Stimulated activated CD8-positive, alpha-beta memory T cell treated with anti-CD3 and anti-CD28 coated beads, Interleukin-4, amount 100 ng/mL, for 1 hour (primary cell): ENCODE measurements around the gene SIK1.
"Not testable (repeated sequence)": the region's sequence is repeated elsewhere in the genome, so short reads cannot be mapped to it uniquely, and the experiment has no call there.

Experiments used
- DNase-seq, 2 donors: peaks; one replicate each; pipeline ENCODE4 v3.0.0-alpha.2; 2020; ENCODE audit warnings: low read depth in 2 of 2, low spot score in 1 of 2

The SIK1 gene

DNA sequence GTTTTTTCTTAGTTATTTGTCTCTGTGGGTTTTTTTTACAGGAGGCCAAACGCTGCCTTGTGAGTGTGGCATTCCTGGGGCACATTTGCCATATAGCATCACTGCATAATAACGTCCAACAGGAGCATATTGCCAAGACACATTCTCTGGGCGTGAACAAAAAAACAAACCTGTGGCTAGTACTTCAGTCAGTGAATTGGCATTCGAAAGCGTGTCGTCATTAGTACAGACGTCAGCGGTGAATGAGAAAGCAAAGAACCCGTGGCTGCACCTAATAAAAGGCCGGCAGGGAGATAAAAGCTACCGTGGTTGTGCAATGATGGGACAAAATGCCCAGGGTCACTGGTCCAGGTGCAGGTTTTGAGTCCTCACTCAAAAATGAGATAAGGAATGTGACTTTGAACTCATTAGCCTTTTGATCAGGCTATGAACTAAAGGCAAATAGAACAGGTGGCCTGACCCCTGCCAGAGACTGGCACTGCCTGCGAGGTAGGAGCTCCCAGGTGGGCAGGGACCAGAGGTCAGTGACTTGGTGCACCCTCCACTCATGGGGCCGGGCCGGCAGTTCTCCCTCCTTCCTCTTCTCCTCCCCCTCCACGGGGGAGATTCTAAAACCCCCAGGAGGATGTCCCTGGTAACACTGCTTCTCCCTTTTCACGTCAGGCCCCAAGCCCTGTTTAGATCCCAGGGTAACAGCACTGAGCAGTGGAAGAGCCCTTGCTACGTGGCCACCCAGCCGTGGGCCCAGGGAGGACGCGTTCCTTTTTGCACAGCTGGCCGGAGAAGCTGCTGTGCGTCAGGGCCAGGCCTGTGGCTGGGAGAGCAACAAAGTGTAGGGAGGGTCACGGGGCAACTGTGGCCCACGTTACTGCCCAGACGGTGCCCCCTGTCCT lies 14.2 kb upstream of the SIK1 start:
- DNase-seq: not testable (repeated sequence)

DNA sequence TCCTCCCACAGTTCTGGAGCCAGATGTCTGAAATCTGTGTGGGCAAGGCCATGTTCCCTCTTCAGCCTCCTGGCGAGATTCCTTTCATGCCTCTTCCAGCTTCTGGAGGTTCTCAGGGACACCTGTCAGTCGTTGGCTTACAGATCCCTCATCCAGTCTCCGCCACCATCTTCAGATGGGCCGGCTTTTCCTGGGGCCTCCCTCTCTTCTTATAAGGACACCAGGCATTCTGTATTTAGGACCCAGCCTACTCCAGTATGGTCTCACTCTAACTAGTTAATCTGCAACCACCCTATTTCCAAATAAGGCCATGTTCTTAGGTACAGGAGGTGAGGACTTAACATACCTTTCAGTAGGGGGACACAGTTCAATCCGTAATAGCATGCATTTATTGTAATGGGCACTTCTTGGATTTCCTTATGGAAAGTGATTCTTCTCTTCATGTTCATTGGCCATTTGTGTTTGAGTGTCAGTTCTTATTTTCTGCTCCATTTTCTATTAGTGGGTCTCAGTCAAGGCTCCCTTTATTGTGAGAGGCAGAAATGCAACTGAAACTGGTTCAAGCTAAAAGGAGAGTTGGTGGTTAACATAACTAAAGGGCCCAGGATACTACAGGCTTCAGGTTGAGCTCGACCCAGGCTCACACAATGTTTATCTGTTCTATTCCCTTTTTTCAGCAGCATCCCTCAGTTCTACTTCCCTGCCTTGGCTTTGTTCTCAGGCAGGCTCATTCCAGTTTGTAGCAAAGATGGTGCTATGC lies 12.6 kb upstream of the SIK1 start:
- DNase-seq: not testable (repeated sequence)

DNA sequence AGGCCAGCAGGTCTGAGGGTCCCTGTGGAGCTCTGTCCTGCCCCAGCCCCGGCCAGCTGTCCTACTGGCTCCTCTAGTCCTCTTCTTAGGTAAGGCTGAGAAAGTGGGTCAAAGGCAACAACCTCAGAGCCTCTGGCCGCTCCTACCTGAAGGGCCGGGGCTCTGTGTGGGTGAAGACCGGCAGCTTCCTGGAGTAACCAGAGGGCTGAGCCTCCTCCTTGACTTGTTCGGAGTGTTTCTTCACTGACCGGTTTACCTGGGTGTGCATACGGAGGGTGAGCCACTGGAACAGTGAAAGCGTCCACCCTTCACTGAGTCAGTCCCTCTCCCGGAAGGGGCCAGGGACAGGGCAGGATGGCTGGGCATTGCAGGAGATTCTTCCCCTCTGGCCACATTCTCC lies 9.3 kb upstream of the SIK1 start:
- DNase-seq: not testable (repeated sequence)

DNA sequence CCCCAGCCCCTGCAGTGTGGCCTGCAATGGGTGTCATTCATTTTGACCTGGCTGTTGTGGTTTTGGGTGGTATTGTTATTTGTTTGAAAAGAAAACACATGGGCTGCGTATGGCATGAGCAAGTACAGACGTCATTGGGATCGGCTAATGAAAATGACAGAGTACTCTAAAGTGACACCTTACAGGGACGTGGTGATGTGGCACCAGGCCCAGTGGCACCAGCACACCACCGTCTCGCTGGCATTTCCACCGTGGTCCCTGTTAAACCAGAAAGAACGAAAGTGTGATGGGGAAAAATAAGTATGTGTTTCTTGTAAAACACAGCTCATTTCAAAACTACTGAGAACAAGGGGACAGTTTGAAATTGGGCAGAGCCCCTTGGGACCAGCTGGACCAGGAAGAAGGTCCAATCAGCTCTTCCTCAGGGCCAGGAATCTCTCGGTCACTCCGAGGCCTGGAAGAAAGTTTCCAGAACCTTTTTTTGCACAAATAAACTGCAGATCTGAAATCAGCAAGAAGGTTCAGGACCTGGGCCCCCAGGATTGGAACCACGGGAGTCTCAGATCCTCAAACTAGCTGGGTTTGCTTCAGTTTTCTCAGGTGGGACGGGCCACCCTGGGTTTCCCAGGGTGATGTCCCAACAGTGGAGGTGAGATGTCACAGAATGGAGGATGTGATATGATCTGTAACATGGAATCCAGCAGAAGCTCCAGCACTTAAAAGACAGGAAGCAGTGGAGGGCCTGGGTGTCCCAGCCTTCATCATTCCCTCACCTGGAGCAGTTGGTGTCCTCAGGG lies 6.6 kb upstream of the SIK1 start:
- DNase-seq: not testable (repeated sequence)

GRCh38 chr21:43430830-43431416 lies 4.0 kb upstream of the SIK1 start:
- not testable (repeated sequence) for DNase-seq

DNA sequence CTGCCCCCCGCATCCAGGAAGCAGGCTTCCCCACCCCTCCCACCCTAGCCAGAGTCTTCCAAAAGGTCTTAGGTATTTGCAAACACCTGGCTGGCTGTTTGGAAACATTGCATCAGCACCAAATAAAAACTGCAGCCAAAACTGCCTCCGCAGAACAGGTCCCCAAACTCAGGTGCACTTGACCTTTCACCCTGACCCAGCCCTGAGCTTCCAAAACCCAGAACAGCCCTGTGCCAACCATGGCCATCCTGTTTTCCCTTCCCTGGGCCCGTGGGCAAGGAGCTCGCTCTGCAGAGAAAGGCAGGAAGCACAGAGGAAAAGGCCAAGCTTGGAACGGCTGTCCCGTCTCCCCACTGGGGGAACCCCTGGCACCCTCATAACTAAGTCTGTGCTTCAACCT lies 2.0 kb upstream of the SIK1 start:
- not testable (repeated sequence) for DNase-seq

GRCh38 chr21:43427242-43427559 lies 270 bp upstream of the SIK1 start:
- not testable (repeated sequence) for DNase-seq

- DNase-seq: not testable (repeated sequence)
These were observed 927 bp downstream of the SIK1 start for GRCh38 chr21:43426004-43426403.

- DNase-seq: not testable (repeated sequence)
These were observed 7.5 kb downstream of the SIK1 start for GRCh38 chr21:43419475-43419874.

- not testable (repeated sequence) for DNase-seq
These were observed 12.4 kb downstream of the SIK1 start for GRCh38 chr21:43414576-43414975.

- DNase-seq: not testable (repeated sequence)
These were observed 14.7 kb downstream of the SIK1 start for GRCh38 chr21:43412020-43412788.

- DNase-seq: not testable (repeated sequence)
These were observed 16.4 kb downstream of the SIK1 start for GRCh38 chr21:43410456-43411068.

GRCh38 chr21:43407139-43407538 lies 19.8 kb downstream of the SIK1 start:
- DNase-seq: not testable (repeated sequence)

- not testable (repeated sequence) for DNase-seq
These were observed 22.5 kb downstream of the SIK1 start for GRCh38 chr21:43404450-43404849.

DNA sequence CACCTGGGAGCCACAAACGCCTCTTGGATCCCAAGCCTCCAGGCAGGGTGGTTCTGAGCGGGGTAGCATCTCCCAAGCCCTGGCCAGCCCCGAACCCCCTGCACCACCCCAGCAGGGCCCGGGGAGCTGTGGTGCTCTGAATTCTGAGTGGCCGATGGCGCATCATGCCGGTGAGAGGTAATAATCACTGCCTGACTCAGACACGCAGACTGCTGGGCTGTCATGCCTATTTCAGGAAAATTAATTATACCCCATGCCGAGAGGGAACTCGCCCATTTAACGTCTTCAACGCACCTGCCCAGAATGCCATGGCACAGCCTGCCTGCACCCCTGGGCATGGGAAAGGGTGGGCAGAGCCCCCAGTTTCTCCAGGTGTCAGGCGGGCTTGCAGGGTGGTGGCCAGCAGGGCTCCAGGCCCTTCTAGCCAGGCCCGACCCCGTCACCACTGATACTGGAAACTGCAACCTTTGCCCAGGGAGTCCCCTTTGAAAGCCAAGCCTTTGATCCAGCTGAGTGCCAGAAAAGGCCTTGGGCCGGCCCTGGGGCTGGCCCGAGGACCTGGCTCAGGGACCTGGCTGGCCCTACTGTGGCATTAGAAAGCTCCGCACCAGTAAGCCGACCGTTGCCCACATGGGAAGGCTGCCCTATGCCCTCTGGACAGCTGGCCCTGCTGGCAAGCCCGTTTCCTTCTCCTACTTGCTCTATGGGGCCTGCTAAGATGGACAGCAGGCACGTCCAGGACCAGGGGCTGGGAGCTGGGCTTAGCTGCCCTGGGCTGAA lies 23.1 kb downstream of the SIK1 start:
- DNase-seq: not testable (repeated sequence)

DNA sequence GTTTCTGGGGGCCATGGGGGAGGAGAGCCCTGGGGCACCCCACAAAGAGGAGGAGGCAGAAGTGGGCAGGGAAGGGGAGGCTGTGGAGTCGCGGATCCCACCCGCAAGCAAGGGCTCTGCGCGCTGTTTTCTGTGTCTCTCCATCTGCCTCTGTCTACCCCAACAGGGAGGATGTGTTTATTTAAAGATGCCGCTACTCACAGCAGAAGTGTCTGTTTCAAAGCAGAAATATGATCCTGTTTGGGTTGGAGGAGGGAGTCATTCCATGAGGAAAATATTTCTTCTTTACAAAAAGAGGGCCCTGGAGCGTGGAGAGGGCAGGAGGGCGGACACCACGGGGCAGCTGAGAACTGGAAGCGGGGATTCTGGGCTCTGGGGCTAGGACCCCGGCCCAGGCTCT lies 25.8 kb downstream of the SIK1 start:
- DNase-seq: not testable (repeated sequence)

DNA sequence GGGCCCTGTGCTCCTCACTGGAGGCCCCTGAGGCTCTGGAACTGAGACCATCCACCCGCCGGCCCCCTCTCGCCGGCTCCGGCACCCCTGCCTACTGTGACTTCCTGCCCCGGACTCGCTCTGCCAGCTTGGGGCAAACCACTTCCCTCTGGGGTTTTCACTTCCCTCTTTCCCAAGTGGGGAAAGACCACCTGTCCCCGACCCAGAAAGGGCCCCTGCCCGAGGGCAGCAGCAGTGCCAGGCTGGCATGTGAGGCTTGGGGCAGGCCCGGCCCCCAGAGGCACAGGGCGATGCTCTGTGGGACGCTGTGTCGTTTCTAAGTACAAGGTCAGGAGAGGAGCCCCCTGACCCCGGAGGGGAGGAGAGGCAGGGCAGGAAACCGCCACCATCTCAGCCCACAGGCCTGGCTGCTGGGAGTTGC lies 27.3 kb downstream of the SIK1 start:
- not testable (repeated sequence) for DNase-seq

GRCh38 chr21:43399136-43399535 lies 27.8 kb downstream of the SIK1 start:
- DNase-seq: not testable (repeated sequence)

GRCh38 chr21:43398533-43398932 lies 28.4 kb downstream of the SIK1 start:
- DNase-seq: not testable (repeated sequence)
